ENCODE data around the gene CCDC141. TPM values are rescaled to one million over a fixed set of nuclear protein-coding genes. Genes with fewer than 3 reads are reported as not detected.

The CCDC141 gene
- total RNA-seq, 1 donor from 2014 or later, result 61.6 TPM

GRCh38 chr2:178920916-178921513 is 128.9 kb downstream of the CCDC141 start:
- Histone ChIP-seq H3K4me1 (ENCODE audit: control insufficient read depth in 3 of 3, insufficient read depth in 3 of 3, low read length in 3 of 3) (no peaks in the 10 kb centered on the region), H3K36me3 (ENCODE audit: control insufficient read depth in 3 of 3, insufficient read depth in 3 of 3, low read length in 3 of 3) (no peaks in the 10 kb centered on the region), H3K9me3 (ENCODE audit: control insufficient read depth in 3 of 3, low read length in 3 of 3) (no peaks in the 10 kb centered on the region), H3K27ac (ENCODE audit: low read depth, low read length) (no peak overlapping the region), H3K9ac (ENCODE audit: low read depth in 1 of 3, low read length in 3 of 3) (no peak overlapping the region), H3K4me3 (ENCODE audit: low read length in 3 of 3) (no peak overlapping the region), H3K27me3 (ENCODE audit: control insufficient read depth in 3 of 3, insufficient read depth in 3 of 3, low read length in 3 of 3) (no peaks in the 10 kb centered on the region)

GRCh38 chr2:178917555-178917954 is 132.4 kb downstream of the CCDC141 start:
- no peaks in the 10 kb centered on the region for H3K9me3 ChIP-seq (ENCODE audit: control insufficient read depth in 3 of 3, low read length in 3 of 3)
- H3K36me3 ChIP-seq (ENCODE audit: control insufficient read depth in 3 of 3, insufficient read depth in 3 of 3, low read length in 3 of 3), result no peaks in the 10 kb centered on the region
- H3K27ac ChIP-seq (ENCODE audit: low read depth, low read length), result no peak overlapping the region
- H3K4me1 ChIP-seq (ENCODE audit: control insufficient read depth in 3 of 3, insufficient read depth in 3 of 3, low read length in 3 of 3), result peaks cover 5 to 8% (median 7%) of the 10 kb centered on the region in 3 donors
- H3K9ac ChIP-seq (ENCODE audit: low read depth in 1 of 3, low read length in 3 of 3), result no peak overlapping the region
- H3K4me3 ChIP-seq (ENCODE audit: low read length in 3 of 3), result no peak overlapping the region
- no peaks in the 10 kb centered on the region for H3K27me3 ChIP-seq (ENCODE audit: control insufficient read depth in 3 of 3, insufficient read depth in 3 of 3, low read length in 3 of 3)

- Histone ChIP-seq H3K36me3 (ENCODE audit: control insufficient read depth in 3 of 3, insufficient read depth in 3 of 3, low read length in 3 of 3) (no peaks in the 10 kb centered on the region), H3K9me3 (ENCODE audit: control insufficient read depth in 3 of 3, low read length in 3 of 3) (no peaks in the 10 kb centered on the region), H3K9ac (ENCODE audit: low read depth in 1 of 3, low read length in 3 of 3) (no peak overlapping the region), H3K27me3 (ENCODE audit: control insufficient read depth in 3 of 3, insufficient read depth in 3 of 3, low read length in 3 of 3) (no peaks in the 10 kb centered on the region), H3K4me1 (ENCODE audit: control insufficient read depth in 3 of 3, insufficient read depth in 3 of 3, low read length in 3 of 3) (peaks cover 5 to 13% (median 10%) of the 10 kb centered on the region in 3 donors), H3K27ac (ENCODE audit: low read depth, low read length) (no peak overlapping the region), H3K4me3 (ENCODE audit: low read length in 3 of 3) (no peak overlapping the region)
These were observed 134.3 kb downstream of the CCDC141 start for GRCh38 chr2:178915423-178916173.

DNA sequence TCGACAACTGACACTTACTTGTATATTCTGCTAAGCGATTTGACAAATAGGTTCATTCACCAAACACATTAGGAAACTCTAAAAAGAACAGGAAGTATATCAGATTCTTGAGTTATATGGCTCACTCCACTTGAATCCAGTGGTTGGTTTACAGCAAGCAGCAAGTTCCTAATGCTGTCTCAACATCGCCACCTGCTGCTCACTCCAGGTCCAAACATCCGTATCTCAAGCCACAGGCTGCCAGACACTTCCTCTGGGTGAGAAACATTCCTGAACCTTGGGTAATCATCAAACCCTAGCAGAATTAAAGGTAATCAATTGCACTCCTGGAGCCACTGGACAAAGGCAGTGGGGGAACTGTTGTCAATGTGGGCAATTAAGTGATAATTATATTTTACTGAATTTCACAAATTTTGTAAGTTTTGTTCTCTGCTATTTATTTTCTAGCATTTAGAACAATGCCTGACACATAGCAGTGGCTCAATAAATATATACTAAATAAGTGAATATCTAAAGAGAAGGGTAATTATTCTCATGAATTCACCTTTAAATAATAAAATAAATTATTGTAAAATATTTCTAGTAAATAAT is 135.6 kb downstream of the CCDC141 start:
- Histone ChIP-seq H3K27me3 (ENCODE audit: control insufficient read depth in 3 of 3, insufficient read depth in 3 of 3, low read length in 3 of 3) (no peaks in the 10 kb centered on the region), H3K27ac (ENCODE audit: low read depth, low read length) (no peak overlapping the region), H3K4me3 (ENCODE audit: low read length in 3 of 3) (no peak overlapping the region), H3K9ac (ENCODE audit: low read depth in 1 of 3, low read length in 3 of 3) (peak overlapping the region in 1 of 3 donors; percentile 54), H3K9me3 (ENCODE audit: control insufficient read depth in 3 of 3, low read length in 3 of 3) (no peaks in the 10 kb centered on the region), H3K36me3 (ENCODE audit: control insufficient read depth in 3 of 3, insufficient read depth in 3 of 3, low read length in 3 of 3) (no peaks in the 10 kb centered on the region), H3K4me1 (ENCODE audit: control insufficient read depth in 3 of 3, insufficient read depth in 3 of 3, low read length in 3 of 3) (peaks cover 15 to 17% (median 15%) of the 10 kb centered on the region in 3 donors)

- Histone ChIP-seq H3K4me3 (ENCODE audit: low read length in 3 of 3) (no peak overlapping the region), H3K36me3 (ENCODE audit: control insufficient read depth in 3 of 3, insufficient read depth in 3 of 3, low read length in 3 of 3) (no peaks in the 10 kb centered on the region), H3K9ac (ENCODE audit: low read depth in 1 of 3, low read length in 3 of 3) (no peak overlapping the region), H3K27ac (ENCODE audit: low read depth, low read length) (no peak overlapping the region), H3K9me3 (ENCODE audit: control insufficient read depth in 3 of 3, low read length in 3 of 3) (no peaks in the 10 kb centered on the region), H3K27me3 (ENCODE audit: control insufficient read depth in 3 of 3, insufficient read depth in 3 of 3, low read length in 3 of 3) (no peaks in the 10 kb centered on the region), H3K4me1 (ENCODE audit: control insufficient read depth in 3 of 3, insufficient read depth in 3 of 3, low read length in 3 of 3) (peaks cover 15 to 19% (median 18%) of the 10 kb centered on the region in 3 donors)
These were observed 136.9 kb downstream of the CCDC141 start for GRCh38 chr2:178913049-178913441.

- H3K27ac ChIP-seq (ENCODE audit: low read depth, low read length), result no peak overlapping the region
- H3K9ac ChIP-seq (ENCODE audit: low read depth in 1 of 3, low read length in 3 of 3), result peak overlapping the region in 1 of 3 donors; percentile 19
- H3K4me1 ChIP-seq (ENCODE audit: control insufficient read depth in 3 of 3, insufficient read depth in 3 of 3, low read length in 3 of 3), result peaks cover 15 to 19% (median 18%) of the 10 kb centered on the region in 3 donors
- no peak overlapping the region for H3K4me3 ChIP-seq (ENCODE audit: low read length in 3 of 3)
- no peaks in the 10 kb centered on the region for H3K9me3 ChIP-seq (ENCODE audit: control insufficient read depth in 3 of 3, low read length in 3 of 3)
- no peaks in the 10 kb centered on the region for H3K36me3 ChIP-seq (ENCODE audit: control insufficient read depth in 3 of 3, insufficient read depth in 3 of 3, low read length in 3 of 3)
- no peaks in the 10 kb centered on the region for H3K27me3 ChIP-seq (ENCODE audit: control insufficient read depth in 3 of 3, insufficient read depth in 3 of 3, low read length in 3 of 3)
These were observed 137.4 kb downstream of the CCDC141 start for GRCh38 chr2:178912416-178913048.

DNA sequence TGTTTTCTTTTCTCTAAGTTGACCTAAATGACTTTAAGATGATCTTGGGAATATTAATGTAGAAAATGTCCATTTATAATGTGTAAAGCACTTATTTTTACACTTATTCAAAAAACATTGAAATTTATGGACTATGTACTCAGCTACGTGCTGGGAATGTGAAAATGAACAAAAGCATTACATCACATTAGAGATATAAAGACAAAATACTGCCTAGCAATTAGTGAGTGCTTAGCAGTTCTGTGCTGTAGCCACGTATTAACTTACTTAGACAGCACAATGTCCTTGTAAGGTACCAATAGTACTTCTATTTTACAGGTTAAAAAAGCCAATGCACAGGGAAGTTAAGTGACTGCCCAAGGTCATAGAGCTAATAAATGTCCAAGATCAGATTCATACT is 138.9 kb downstream of the CCDC141 start:
- H3K9me3 ChIP-seq (ENCODE audit: control insufficient read depth in 3 of 3, low read length in 3 of 3), result no peaks in the 10 kb centered on the region
- no peak overlapping the region for H3K9ac ChIP-seq (ENCODE audit: low read depth in 1 of 3, low read length in 3 of 3)
- peak overlapping the region; percentile 54 for H3K27ac ChIP-seq (ENCODE audit: low read depth, low read length)
- H3K27me3 ChIP-seq (ENCODE audit: control insufficient read depth in 3 of 3, insufficient read depth in 3 of 3, low read length in 3 of 3), result no peaks in the 10 kb centered on the region
- H3K4me3 ChIP-seq (ENCODE audit: low read length in 3 of 3), result no peak overlapping the region
- no peaks in the 10 kb centered on the region for H3K36me3 ChIP-seq (ENCODE audit: control insufficient read depth in 3 of 3, insufficient read depth in 3 of 3, low read length in 3 of 3)
- H3K4me1 ChIP-seq (ENCODE audit: control insufficient read depth in 3 of 3, insufficient read depth in 3 of 3, low read length in 3 of 3), result peaks cover 15 to 21% (median 19%) of the 10 kb centered on the region in 3 donors

GRCh38 chr2:178910005-178910404 is 139.9 kb downstream of the CCDC141 start:
- H3K9ac ChIP-seq (ENCODE audit: low read depth in 1 of 3, low read length in 3 of 3), result peak overlapping the region; percentile 4 to 65 (median 6)
- H3K4me1 ChIP-seq (ENCODE audit: control insufficient read depth in 3 of 3, insufficient read depth in 3 of 3, low read length in 3 of 3), result peaks cover 15 to 21% (median 19%) of the 10 kb centered on the region in 3 donors
- H3K27ac ChIP-seq (ENCODE audit: low read depth, low read length), result peak overlapping the region; percentile 54
- H3K36me3 ChIP-seq (ENCODE audit: control insufficient read depth in 3 of 3, insufficient read depth in 3 of 3, low read length in 3 of 3), result no peaks in the 10 kb centered on the region
- H3K9me3 ChIP-seq (ENCODE audit: control insufficient read depth in 3 of 3, low read length in 3 of 3), result no peaks in the 10 kb centered on the region
- H3K27me3 ChIP-seq (ENCODE audit: control insufficient read depth in 3 of 3, insufficient read depth in 3 of 3, low read length in 3 of 3), result no peaks in the 10 kb centered on the region
- peak overlapping the region in 2 of 3 donors; percentile 10 to 27 for H3K4me3 ChIP-seq (ENCODE audit: low read length in 3 of 3)

DNA sequence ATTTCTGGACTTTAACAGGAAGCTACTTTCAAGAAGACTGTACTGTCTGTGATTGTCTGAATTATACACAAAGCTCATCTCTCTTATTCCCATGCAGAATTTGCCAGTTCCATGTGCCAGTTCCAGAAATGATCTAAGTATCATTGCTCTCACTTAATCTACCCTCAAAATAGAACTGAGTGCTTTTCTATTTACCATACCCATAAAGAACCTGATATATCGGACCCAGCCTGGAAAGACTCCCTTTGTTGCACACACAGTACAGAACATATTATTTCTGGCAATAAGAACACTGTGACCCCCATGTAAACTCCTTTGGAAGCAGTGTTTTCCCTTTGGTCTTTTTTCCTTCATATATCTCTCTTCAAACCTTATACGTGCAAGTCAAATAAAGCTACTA is 140.4 kb downstream of the CCDC141 start:
- Histone ChIP-seq H3K9ac (ENCODE audit: low read depth in 1 of 3, low read length in 3 of 3) (peak overlapping the region; percentile 4 to 65 (median 6)), H3K36me3 (ENCODE audit: control insufficient read depth in 3 of 3, insufficient read depth in 3 of 3, low read length in 3 of 3) (no peaks in the 10 kb centered on the region), H3K4me3 (ENCODE audit: low read length in 3 of 3) (peak overlapping the region in 2 of 3 donors; percentile 27 to 42), H3K4me1 (ENCODE audit: control insufficient read depth in 3 of 3, insufficient read depth in 3 of 3, low read length in 3 of 3) (peaks cover 15 to 21% (median 19%) of the 10 kb centered on the region in 3 donors), H3K27ac (ENCODE audit: low read depth, low read length) (peak overlapping the region; percentile 54), H3K27me3 (ENCODE audit: control insufficient read depth in 3 of 3, insufficient read depth in 3 of 3, low read length in 3 of 3) (no peaks in the 10 kb centered on the region), H3K9me3 (ENCODE audit: control insufficient read depth in 3 of 3, low read length in 3 of 3) (no peaks in the 10 kb centered on the region)

Data from skeletal muscle tissue (tissue), 4 donors.